ENCODE results near the gene TCF12. TPM values are rescaled to one million over a fixed set of nuclear protein-coding genes. Genes with fewer than 3 reads are reported as not detected.

TCF12 gene
- total RNA-seq, 1 donor from 2014 or later, result 112 TPM

DNA sequence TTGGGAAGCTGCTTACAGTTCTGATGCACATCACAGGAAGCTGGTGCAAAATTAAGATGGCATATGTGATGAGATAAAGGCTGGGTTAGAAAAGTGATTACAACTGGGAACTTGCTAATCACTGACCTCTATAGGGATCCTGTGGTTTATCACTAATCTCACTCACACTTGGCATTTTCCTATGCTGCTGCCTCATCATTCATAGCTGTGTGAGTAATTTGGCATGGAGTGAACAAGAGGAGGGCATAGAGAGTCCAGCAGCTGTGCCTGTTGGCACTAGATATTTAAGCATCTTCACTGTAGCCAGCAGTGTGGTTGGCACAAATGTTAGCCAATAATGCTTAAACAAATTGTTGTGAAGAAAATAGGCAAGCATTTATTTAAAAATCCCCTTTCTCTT, 240.1 kb downstream of the TCF12 start:
- Mint-ChIP-seq H3K4me3 (ENCODE audit: unreplicated experiment) (no peak overlapping the region), H3K9me3 (ENCODE audit: unreplicated experiment) (no peaks in the 10 kb centered on the region), H3K36me3 (ENCODE audit: low read depth, unreplicated experiment) (peaks cover 1% of the 10 kb centered on the region), H3K4me1 (ENCODE audit: low read depth, unreplicated experiment) (peaks cover 5% of the 10 kb centered on the region), H3K27me3 (ENCODE audit: low read depth, unreplicated experiment) (no peaks in the 10 kb centered on the region), H3K27ac (ENCODE audit: unreplicated experiment) (no peak overlapping the region)
- Histone ChIP-seq H4K20me1 (ENCODE audit: insufficient read depth, low read length) (peaks cover 7% of the 10 kb centered on the region), H3K79me2 (ENCODE audit: insufficient read depth, low read length) (peaks cover 4% of the 10 kb centered on the region), H2AFZ (ENCODE audit: low read depth, low read length) (no peak overlapping the region), H3K9ac (ENCODE audit: low read length) (no peak overlapping the region), H3K27ac (ENCODE audit: low read depth, low read length) (no peak overlapping the region), H3K9me3 (ENCODE audit: insufficient read depth, low read depth, low read length) (no peaks in the 10 kb centered on the region), H3K36me3 (ENCODE audit: insufficient read depth, low read length) (no peaks in the 10 kb centered on the region), H3K4me1 (ENCODE audit: insufficient read depth, low read length) (peaks cover 9% of the 10 kb centered on the region), H3K27me3 (ENCODE audit: insufficient read depth, low read length) (no peaks in the 10 kb centered on the region), H3K4me2 (ENCODE audit: low read length) (no peak overlapping the region), H3K4me3 (ENCODE audit: insufficient read depth, low read depth, low read length) (no peak overlapping the region)
- peak; percentile 52 for DNase-seq (ENCODE audit: low read depth)
- FAIRE-seq, result no peak
- no peak for TF ChIP-seq CTCF (IDR thresholded peaks at IDR 0.05; ENCODE audit: insufficient read depth, low read depth, low read length)
- no peak for TF ChIP-seq EZH2 (IDR thresholded peaks at IDR 0.05; ENCODE audit: insufficient read depth, low read length)

- no peak overlapping the region for H3K4me3 Mint-ChIP-seq (ENCODE audit: unreplicated experiment)
- peaks cover 5% of the 10 kb centered on the region for H3K4me1 Mint-ChIP-seq (ENCODE audit: low read depth, unreplicated experiment)
- H3K27ac Mint-ChIP-seq (ENCODE audit: unreplicated experiment), result no peak overlapping the region
- Histone ChIP-seq H2AFZ (ENCODE audit: low read depth, low read length) (no peak overlapping the region), H3K9me3 (ENCODE audit: insufficient read depth, low read depth, low read length) (no peaks in the 10 kb centered on the region), H3K36me3 (ENCODE audit: insufficient read depth, low read length) (no peaks in the 10 kb centered on the region), H3K4me1 (ENCODE audit: insufficient read depth, low read length) (peaks cover 8% of the 10 kb centered on the region), H3K9ac (ENCODE audit: low read length) (no peak overlapping the region), H3K27me3 (ENCODE audit: insufficient read depth, low read length) (no peaks in the 10 kb centered on the region), H3K79me2 (ENCODE audit: insufficient read depth, low read length) (peaks cover 4% of the 10 kb centered on the region), H4K20me1 (ENCODE audit: insufficient read depth, low read length) (peaks cover 7% of the 10 kb centered on the region), H3K4me2 (ENCODE audit: low read length) (no peak overlapping the region), H3K27ac (ENCODE audit: low read depth, low read length) (no peak overlapping the region), H3K4me3 (ENCODE audit: insufficient read depth, low read depth, low read length) (no peak overlapping the region)
- DNase-seq (ENCODE audit: low read depth), result no peak
- no peaks in the 10 kb centered on the region for H3K9me3 Mint-ChIP-seq (ENCODE audit: unreplicated experiment)
- H3K27me3 Mint-ChIP-seq (ENCODE audit: low read depth, unreplicated experiment), result no peaks in the 10 kb centered on the region
- no peak for FAIRE-seq
- peaks cover 1% of the 10 kb centered on the region for H3K36me3 Mint-ChIP-seq (ENCODE audit: low read depth, unreplicated experiment)
- TF ChIP-seq CTCF (IDR thresholded peaks at IDR 0.05; ENCODE audit: insufficient read depth, low read depth, low read length) (no peak), EZH2 (IDR thresholded peaks at IDR 0.05; ENCODE audit: insufficient read depth, low read length) (no peak)
These were observed 240.7 kb downstream of the TCF12 start for GRCh38 chr15:57158997-57159668.

DNA sequence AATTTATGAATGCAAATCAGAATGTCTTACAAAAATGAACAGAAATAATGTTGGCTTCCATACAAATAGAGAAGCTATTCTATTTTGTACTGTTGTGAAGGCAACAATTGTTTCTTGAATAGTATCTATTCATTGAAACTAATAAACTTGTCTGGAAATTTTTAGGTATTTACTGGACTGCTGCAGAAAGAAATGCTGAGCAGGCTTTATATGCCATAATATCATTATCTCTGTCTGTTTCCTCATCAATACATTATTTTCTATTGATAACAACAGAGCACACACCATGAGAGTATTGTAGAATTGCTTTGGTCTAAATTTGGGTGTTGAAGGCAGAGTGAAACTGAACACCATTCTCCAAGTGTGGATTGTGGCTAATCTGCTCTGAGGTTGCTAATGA, 241.3 kb downstream of the TCF12 start:
- H3K36me3 Mint-ChIP-seq (ENCODE audit: low read depth, unreplicated experiment), result peaks cover 3% of the 10 kb centered on the region
- no peak overlapping the region for H3K27ac Mint-ChIP-seq (ENCODE audit: unreplicated experiment)
- no peak for DNase-seq (ENCODE audit: low read depth)
- FAIRE-seq, result no peak
- Histone ChIP-seq H3K27ac (ENCODE audit: low read depth, low read length) (no peak overlapping the region), H4K20me1 (ENCODE audit: insufficient read depth, low read length) (peaks cover 7% of the 10 kb centered on the region), H3K9me3 (ENCODE audit: insufficient read depth, low read depth, low read length) (no peaks in the 10 kb centered on the region), H3K27me3 (ENCODE audit: insufficient read depth, low read length) (no peaks in the 10 kb centered on the region), H3K36me3 (ENCODE audit: insufficient read depth, low read length) (no peaks in the 10 kb centered on the region), H3K4me3 (ENCODE audit: insufficient read depth, low read depth, low read length) (no peak overlapping the region), H3K4me1 (ENCODE audit: insufficient read depth, low read length) (peaks cover 8% of the 10 kb centered on the region), H3K9ac (ENCODE audit: low read length) (no peak overlapping the region), H2AFZ (ENCODE audit: low read depth, low read length) (no peak overlapping the region), H3K4me2 (ENCODE audit: low read length) (no peak overlapping the region), H3K79me2 (ENCODE audit: insufficient read depth, low read length) (peaks cover 4% of the 10 kb centered on the region)
- peaks cover 5% of the 10 kb centered on the region for H3K4me1 Mint-ChIP-seq (ENCODE audit: low read depth, unreplicated experiment)
- H3K4me3 Mint-ChIP-seq (ENCODE audit: unreplicated experiment), result no peak overlapping the region
- TF ChIP-seq CTCF (IDR thresholded peaks at IDR 0.05; ENCODE audit: insufficient read depth, low read depth, low read length) (no peak), EZH2 (IDR thresholded peaks at IDR 0.05; ENCODE audit: insufficient read depth, low read length) (no peak)
- no peaks in the 10 kb centered on the region for H3K27me3 Mint-ChIP-seq (ENCODE audit: low read depth, unreplicated experiment)
- no peaks in the 10 kb centered on the region for H3K9me3 Mint-ChIP-seq (ENCODE audit: unreplicated experiment)
